AG04449 (cell line): ENCODE measurements around the gene ERMARD.

Experiments
- CTCF ChIA-PET: fragments of 350-600 bp; formaldehyde crosslinking; extraction: SDS; loops from one replicate; lab custom pipeline; 2021; ENCODE audit warnings: antibody characterized with exemption; lab: Yijun Ruan, JAX
- POLR2A ChIA-PET: fragments of 400-600, 350-600 bp; formaldehyde crosslinking; extraction: SDS; loops from one replicate; lab custom pipeline; 2020; ENCODE audit warnings: antibody characterized with exemption, inconsistent platforms; lab: Yijun Ruan, JAX
- DNase-seq: peaks from one replicate; pipeline ENCODE4 v3.0.0-alpha.2; 2010; ENCODE audit warnings: low read depth, low spot score
- H3K4me3 ChIP-seq: 2 replicates; pipeline ENCODE4 v1.5.1; 2011; ENCODE audit warnings: low read depth, mild to moderate bottlenecking, control low read depth, low read length
- TF ChIP-seq, protein P1 (sequence below): IDR thresholded peaks from one replicate; pipeline ENCODE4 v1.5.1; 2011; ENCODE audit warnings: mild to moderate bottlenecking, moderate library complexity, low read length, control low read depth, inconsistent platforms; ENCODE audit not compliant: insufficient read depth; ENCODE audit errors: missing control alignments

The ERMARD gene

GRCh38 chr6:169804427-169804826 lies 53.0 kb downstream of the ERMARD start:
- ChIA-PET POLR2A (no interaction called here), CTCF (interaction anchor here (0.8 to 3.4 kb wide), 5 partner anchors 11 to 726 kb away, joined by 3 to 17 read pairs (median 11); no protein-coding TSS in a partner anchor)
- TF ChIP-seq, protein P1, sequence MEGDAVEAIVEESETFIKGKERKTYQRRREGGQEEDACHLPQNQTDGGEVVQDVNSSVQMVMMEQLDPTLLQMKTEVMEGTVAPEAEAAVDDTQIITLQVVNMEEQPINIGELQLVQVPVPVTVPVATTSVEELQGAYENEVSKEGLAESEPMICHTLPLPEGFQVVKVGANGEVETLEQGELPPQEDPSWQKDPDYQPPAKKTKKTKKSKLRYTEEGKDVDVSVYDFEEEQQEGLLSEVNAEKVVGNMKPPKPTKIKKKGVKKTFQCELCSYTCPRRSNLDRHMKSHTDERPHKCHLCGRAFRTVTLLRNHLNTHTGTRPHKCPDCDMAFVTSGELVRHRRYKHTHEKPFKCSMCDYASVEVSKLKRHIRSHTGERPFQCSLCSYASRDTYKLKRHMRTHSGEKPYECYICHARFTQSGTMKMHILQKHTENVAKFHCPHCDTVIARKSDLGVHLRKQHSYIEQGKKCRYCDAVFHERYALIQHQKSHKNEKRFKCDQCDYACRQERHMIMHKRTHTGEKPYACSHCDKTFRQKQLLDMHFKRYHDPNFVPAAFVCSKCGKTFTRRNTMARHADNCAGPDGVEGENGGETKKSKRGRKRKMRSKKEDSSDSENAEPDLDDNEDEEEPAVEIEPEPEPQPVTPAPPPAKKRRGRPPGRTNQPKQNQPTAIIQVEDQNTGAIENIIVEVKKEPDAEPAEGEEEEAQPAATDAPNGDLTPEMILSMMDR = no peak

GRCh38 chr6:169805242-169805838 lies 53.9 kb downstream of the ERMARD start:
- CTCF ChIA-PET = interaction anchor here (1.7 to 3.4 kb wide), 4 partner anchors 9 to 725 kb away, joined by 4 to 17 read pairs (median 12); no protein-coding TSS in a partner anchor
- no peak for DNase-seq
- POLR2A ChIA-PET = no interaction called here
- TF ChIP-seq, protein P1 = no peak
- no peak overlapping the region for H3K4me3 ChIP-seq

More at GRCh38 chr6:169804427-169804826, 53.0 kb downstream of the ERMARD start:
- no peak for DNase-seq
- no peak overlapping the region for H3K4me3 ChIP-seq

GRCh38 chr6:169806701-169807100 lies 55.3 kb downstream of the ERMARD start:
- CTCF ChIA-PET = interaction anchor here (2.4 to 3.4 kb wide), 3 partner anchors 17 to 724 kb away, joined by 11 to 17 read pairs (median 13); no protein-coding TSS in a partner anchor
- POLR2A ChIA-PET = no interaction called here

GRCh38 chr6:169807229-169807628 lies 55.8 kb downstream of the ERMARD start:
- ChIA-PET CTCF (interaction anchor here (2.4 to 3.4 kb wide), 3 partner anchors 17 to 723 kb away, joined by 11 to 17 read pairs (median 13); no protein-coding TSS in a partner anchor), POLR2A (no interaction called here)
- H3K4me3 ChIP-seq = no peak overlapping the region
- TF ChIP-seq, protein P1 = no peak
- DNase-seq = no peak

More at GRCh38 chr6:169806701-169807100, 55.3 kb downstream of the ERMARD start:
- DNase-seq = no peak
- TF ChIP-seq, protein P1 = no peak
- no peak overlapping the region for H3K4me3 ChIP-seq

- no peak overlapping the region for H3K4me3 ChIP-seq
- no peak for DNase-seq
- ChIA-PET CTCF (interaction anchor here (2.4 kb wide), 1 partner anchor 24 kb away, joined by 13 read pairs; no protein-coding TSS in a partner anchor), POLR2A (no interaction called here)
- TF ChIP-seq, protein P1 = no peak
These were observed 56.5 kb downstream of the ERMARD start for GRCh38 chr6:169807699-169808607.

GRCh38 chr6:169808608-169808967 lies 57.2 kb downstream of the ERMARD start:
- CTCF ChIA-PET = no interaction called here
- POLR2A ChIA-PET = no interaction called here
- no peak for DNase-seq
- no peak overlapping the region for H3K4me3 ChIP-seq
- TF ChIP-seq, protein P1 = no peak
